Osteoblast (primary cell): ENCODE measurements around the gene PARN. TPM values are rescaled to one million over a fixed set of nuclear protein-coding genes. Genes with fewer than 3 reads are reported as not detected.
"Not testable (repeated sequence)": the region's sequence is repeated elsewhere in the genome, so short reads cannot be mapped to it uniquely, and the experiment has no call there.

Experiments
- DNase-seq: peaks from one replicate; pipeline ENCODE4 v3.0.0; 2011; ENCODE audit warnings: low spot score, mixed read lengths; ENCODE audit not compliant: insufficient read length; ENCODE audit errors: missing footprints
- H2AFZ ChIP-seq: 2 replicates; pipeline ENCODE4 v1.6.0; 2011; ENCODE audit warnings: mild to moderate bottlenecking, low read length
- H3K27ac ChIP-seq: 2 replicates; pipeline ENCODE4 v1.5.1; 2011; ENCODE audit warnings: mild to moderate bottlenecking, low read depth, low read length, moderate library complexity
- H3K27me3 ChIP-seq: 2 replicates; pipeline ENCODE4 v1.6.0; 2012; ENCODE audit warnings: mild to moderate bottlenecking, control low read depth, inconsistent platforms, low read length, moderate library complexity; ENCODE audit not compliant: insufficient read depth
- H3K36me3 ChIP-seq: 2 replicates; pipeline ENCODE4 v1.5.1; 2011; ENCODE audit warnings: mild to moderate bottlenecking, low read length, control low read depth, moderate library complexity; ENCODE audit not compliant: insufficient read depth
- H3K4me1 ChIP-seq: 2 replicates; pipeline ENCODE4 v1.5.1; 2011; ENCODE audit warnings: mild to moderate bottlenecking, low read length, control low read depth, moderate library complexity; ENCODE audit not compliant: insufficient read depth
- H3K4me2 ChIP-seq: 2 replicates; pipeline ENCODE4 v1.6.0; 2011; ENCODE audit warnings: mild to moderate bottlenecking, low read length; ENCODE audit not compliant: insufficient read depth
- H3K4me3 ChIP-seq: fragments of 200-600 bp; sonication (generic); 3 replicates; pipeline ENCODE4 v1.5.1; 2012; ENCODE audit warnings: mild to moderate bottlenecking, low read length, inconsistent platforms; ENCODE audit not compliant: insufficient read depth
- H3K79me2 ChIP-seq: 2 replicates; pipeline ENCODE4 v1.6.0; 2012; ENCODE audit warnings: mild to moderate bottlenecking, low read length, control low read depth, inconsistent platforms; ENCODE audit not compliant: insufficient read depth
- H3K9me3 ChIP-seq: 2 replicates; pipeline ENCODE4 v1.5.1; 2011; ENCODE audit warnings: low read depth, low read length, control low read depth
- H4K20me1 ChIP-seq: 2 replicates; pipeline ENCODE4 v1.6.0; 2012; ENCODE audit warnings: mild to moderate bottlenecking, low read length, control low read depth; ENCODE audit not compliant: insufficient read depth
- CTCF ChIP-seq: IDR thresholded peaks from 2 replicates; pipeline ENCODE4 v1.5.1; 2011; ENCODE audit warnings: mild to moderate bottlenecking, low read depth, low read length, moderate library complexity; ENCODE audit errors: extremely low read depth
- total RNA-seq: library from RNA; depleted of rRNA; stranded (reverse); fragments of >200 nt; gene quantifications from 2 replicates; pipeline ENCODE4 v1.2.3, GENCODE V29; 2012

The PARN gene
- total RNA-seq, 1 donor: 40.9 TPM

GRCh38 chr16:14548933-14549788 lies 80.9 kb downstream of the PARN start:
- no peaks in the 10 kb centered on the region for H3K4me1 ChIP-seq
- no peaks in the 10 kb centered on the region for H4K20me1 ChIP-seq
- no peaks in the 10 kb centered on the region for H3K27me3 ChIP-seq
- H3K9me3 ChIP-seq: no peaks in the 10 kb centered on the region
- TF ChIP-seq CTCF: no peak
- no peak overlapping the region for H2AFZ ChIP-seq
- no peak overlapping the region for H3K27ac ChIP-seq
- DNase-seq: no peak
- no peaks in the 10 kb centered on the region for H3K79me2 ChIP-seq
- H3K4me2 ChIP-seq: no peak overlapping the region
- peaks cover 6% of the 10 kb centered on the region for H3K36me3 ChIP-seq
- no peak overlapping the region for H3K4me3 ChIP-seq

- Histone ChIP-seq H3K4me1 (peaks cover 1% of the 10 kb centered on the region), H3K79me2 (no peaks in the 10 kb centered on the region)
- no peak for TF ChIP-seq CTCF
Observed at GRCh38 chr16:14545346-14545884, 84.6 kb downstream of the PARN start.

GRCh38 chr16:14544846-14545245 lies 85.2 kb downstream of the PARN start:
- H3K4me1 ChIP-seq, H3K4me3 ChIP-seq, DNase-seq, H3K27me3 ChIP-seq, H3K4me2 ChIP-seq, H3K9me3 ChIP-seq, H3K36me3 ChIP-seq, H3K79me2 ChIP-seq, H4K20me1 ChIP-seq, H2AFZ ChIP-seq, H3K27ac ChIP-seq: not testable (repeated sequence)

More at GRCh38 chr16:14545346-14545884, 84.6 kb downstream of the PARN start:
- Histone ChIP-seq H3K27ac (no peak overlapping the region), H3K27me3 (no peaks in the 10 kb centered on the region), H3K36me3 (peaks cover 8% of the 10 kb centered on the region), H3K9me3 (peaks cover 3% of the 10 kb centered on the region), H2AFZ (no peak overlapping the region), H4K20me1 (no peaks in the 10 kb centered on the region), H3K4me3 (no peak overlapping the region), H3K4me2 (no peak overlapping the region)
- DNase-seq: no peak

- Histone ChIP-seq H4K20me1 (no peaks in the 10 kb centered on the region), H3K9me3 (peaks cover 3% of the 10 kb centered on the region), H2AFZ (no peak overlapping the region), H3K27me3 (no peaks in the 10 kb centered on the region), H3K79me2 (no peaks in the 10 kb centered on the region), H3K36me3 (peaks cover 8% of the 10 kb centered on the region), H3K27ac (no peak overlapping the region), H3K4me3 (no peak overlapping the region), H3K4me2 (no peak overlapping the region), H3K4me1 (peaks cover 14% of the 10 kb centered on the region)
- TF ChIP-seq CTCF: no peak
- no peak for DNase-seq
Observed at GRCh38 chr16:14539631-14540030, 90.4 kb downstream of the PARN start.
